AG04450 (cell line): ENCODE results near the gene SMLR1. TPM values are rescaled to one million over a fixed set of nuclear protein-coding genes. Genes with fewer than 3 reads are reported as not detected.

Source experiments
- CTCF ChIA-PET: fragments of 300-600, 350-600 bp; formaldehyde crosslinking; extraction: SDS; loops from one replicate; lab custom pipeline; 2022; ENCODE audit warnings: antibody characterized with exemption, inconsistent platforms; lab: Charles Lee
- POLR2A ChIA-PET: fragments of 350-600 bp; formaldehyde crosslinking; extraction: SDS; loops from one replicate; lab custom pipeline; 2021; ENCODE audit warnings: antibody characterized with exemption, inconsistent platforms; lab: Yijun Ruan, JAX
- DNase-seq: peaks from one replicate; pipeline ENCODE4 v3.0.0-alpha.2; 2011; ENCODE audit warnings: low read depth, low spot score
- H3K27ac ChIP-seq: one replicate; pipeline ENCODE4 v1.5.1; 2012; ENCODE audit warnings: low read depth, low read length, control low read depth
- H3K27me3 ChIP-seq: one replicate; pipeline ENCODE4 v1.6.0; 2012; ENCODE audit warnings: low read length; ENCODE audit not compliant: control insufficient read depth, insufficient read depth
- H3K4me3 ChIP-seq: 2 replicates; pipeline ENCODE4 v1.5.1; 2011; ENCODE audit warnings: mild to moderate bottlenecking, low read depth, low read length, control low read depth
- H3K9me3 ChIP-seq: 2 replicates; pipeline ENCODE4 v1.5.1; 2012; ENCODE audit warnings: low read length; ENCODE audit not compliant: control insufficient read depth, insufficient read depth
- polyA plus RNA-seq: library from polyadenylated mRNA; depleted of rRNA; stranded (reverse); fragments of >200 nt; gene quantifications from 2 replicates; pipeline ENCODE4 v1.2.3, GENCODE V29; 2011
- TF ChIP-seq, protein P1 (sequence below): IDR thresholded peaks from 2 replicates; pipeline ENCODE4 v1.5.1; 2011; ENCODE audit warnings: low read depth, low read length, control low read depth, inconsistent platforms

Gene SMLR1
- polyA plus RNA-seq, 1 experiment = not detected

DNA sequence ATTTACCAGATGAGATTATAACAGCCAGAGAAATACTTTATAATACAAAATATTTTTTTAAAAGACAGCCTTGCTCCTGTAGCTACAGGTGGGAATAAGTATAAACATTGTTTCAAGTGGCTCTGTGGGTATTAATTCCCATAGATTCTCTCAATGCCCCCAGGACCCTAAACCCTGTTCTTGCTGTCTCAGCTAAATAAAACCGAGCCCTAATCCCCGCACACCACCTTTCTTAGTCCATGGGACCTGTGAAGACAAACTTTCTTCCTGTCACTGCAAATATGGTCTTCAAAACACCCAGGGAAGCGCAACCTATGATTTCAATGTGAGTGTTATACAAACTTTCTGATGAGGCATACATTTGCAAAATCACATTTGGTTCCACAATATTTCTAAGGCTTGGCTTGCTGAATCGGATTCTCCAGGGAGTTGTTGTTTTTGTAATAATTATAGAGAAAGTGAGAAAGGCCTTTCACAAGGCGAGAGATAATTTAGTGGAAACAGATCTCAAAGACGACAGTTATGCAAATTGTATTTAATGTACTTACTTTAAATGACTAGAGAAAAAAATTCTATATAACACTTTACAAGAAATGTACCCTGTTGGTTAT, 11.1 kb downstream of the SMLR1 start:
- POLR2A ChIA-PET = no interaction called here
- H3K9me3 ChIP-seq = no peaks in the 10 kb centered on the region
- TF ChIP-seq, protein P1, sequence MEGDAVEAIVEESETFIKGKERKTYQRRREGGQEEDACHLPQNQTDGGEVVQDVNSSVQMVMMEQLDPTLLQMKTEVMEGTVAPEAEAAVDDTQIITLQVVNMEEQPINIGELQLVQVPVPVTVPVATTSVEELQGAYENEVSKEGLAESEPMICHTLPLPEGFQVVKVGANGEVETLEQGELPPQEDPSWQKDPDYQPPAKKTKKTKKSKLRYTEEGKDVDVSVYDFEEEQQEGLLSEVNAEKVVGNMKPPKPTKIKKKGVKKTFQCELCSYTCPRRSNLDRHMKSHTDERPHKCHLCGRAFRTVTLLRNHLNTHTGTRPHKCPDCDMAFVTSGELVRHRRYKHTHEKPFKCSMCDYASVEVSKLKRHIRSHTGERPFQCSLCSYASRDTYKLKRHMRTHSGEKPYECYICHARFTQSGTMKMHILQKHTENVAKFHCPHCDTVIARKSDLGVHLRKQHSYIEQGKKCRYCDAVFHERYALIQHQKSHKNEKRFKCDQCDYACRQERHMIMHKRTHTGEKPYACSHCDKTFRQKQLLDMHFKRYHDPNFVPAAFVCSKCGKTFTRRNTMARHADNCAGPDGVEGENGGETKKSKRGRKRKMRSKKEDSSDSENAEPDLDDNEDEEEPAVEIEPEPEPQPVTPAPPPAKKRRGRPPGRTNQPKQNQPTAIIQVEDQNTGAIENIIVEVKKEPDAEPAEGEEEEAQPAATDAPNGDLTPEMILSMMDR = no peak
- CTCF ChIA-PET = no interaction called here
- DNase-seq = no peak
- H3K27me3 ChIP-seq = no peaks in the 10 kb centered on the region
- no peak overlapping the region for H3K4me3 ChIP-seq
- no peak overlapping the region for H3K27ac ChIP-seq

DNA sequence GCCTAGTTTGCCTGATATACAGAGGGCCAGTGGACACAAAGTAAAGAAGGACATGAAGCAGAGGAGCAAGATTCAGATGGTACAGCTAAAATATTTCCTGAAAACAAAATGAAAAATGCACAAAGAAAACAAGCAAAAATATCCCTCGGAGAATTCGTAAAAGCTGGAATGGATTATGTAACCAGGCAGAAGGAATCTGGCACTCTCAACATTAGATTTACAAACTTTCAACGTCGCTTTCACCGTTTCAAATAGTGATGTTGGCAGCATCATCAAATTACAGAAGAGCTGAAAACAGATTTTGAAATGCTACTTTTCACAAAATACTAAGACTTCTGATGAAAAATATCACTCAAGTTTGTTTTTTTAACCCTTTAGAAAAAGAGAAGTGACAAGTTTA, 11.7 kb downstream of the SMLR1 start:
- TF ChIP-seq, protein P1 = no peak
- no peaks in the 10 kb centered on the region for H3K27me3 ChIP-seq
- no peak for DNase-seq
- H3K9me3 ChIP-seq = no peaks in the 10 kb centered on the region
- no peak overlapping the region for H3K27ac ChIP-seq
- H3K4me3 ChIP-seq = no peak overlapping the region
- ChIA-PET POLR2A (no interaction called here), CTCF (no interaction called here)

- POLR2A ChIA-PET = no interaction called here
- Histone ChIP-seq H3K9me3 (no peaks in the 10 kb centered on the region), H3K27ac (no peak overlapping the region), H3K27me3 (no peaks in the 10 kb centered on the region), H3K4me3 (no peak overlapping the region)
- DNase-seq = no peak
- CTCF ChIA-PET = no interaction called here
- TF ChIP-seq, protein P1 = no peak
Measured at GRCh38 chr6:130839379-130839778, 12.2 kb downstream of the SMLR1 start.

GRCh38 chr6:130840050-130840449, 12.8 kb downstream of the SMLR1 start:
- H3K4me3 ChIP-seq = no peak overlapping the region
- H3K27me3 ChIP-seq = no peaks in the 10 kb centered on the region
- ChIA-PET POLR2A (no interaction called here), CTCF (no interaction called here)
- DNase-seq = no peak
- H3K9me3 ChIP-seq = no peaks in the 10 kb centered on the region
- TF ChIP-seq, protein P1 = no peak
- no peak overlapping the region for H3K27ac ChIP-seq

- DNase-seq = no peak
- no peaks in the 10 kb centered on the region for H3K9me3 ChIP-seq
- POLR2A ChIA-PET = no interaction called here
- CTCF ChIA-PET = interaction anchor here (0.7 kb wide), 1 partner anchor 143 kb away, joined by 3 read pairs; no protein-coding TSS in a partner anchor
- H3K27me3 ChIP-seq = no peaks in the 10 kb centered on the region
- no peak overlapping the region for H3K4me3 ChIP-seq
- H3K27ac ChIP-seq = no peak overlapping the region
- TF ChIP-seq, protein P1 = no peak
Measured at GRCh38 chr6:130841128-130841728, 14.0 kb downstream of the SMLR1 start.
